Endothelial cell of umbilical vein (primary cell): ENCODE results near the gene HDAC4. TPM values are rescaled to one million over a fixed set of nuclear protein-coding genes. Genes with fewer than 3 reads are reported as not detected.

Source experiments
- BruUV-seq: library from RNA; stranded (reverse); fragments of 400-500 nt; replicated peaks from 2 replicates; lab custom pipeline; 2021; lab: Mats Ljungman, UMichigan
- CTCF ChIA-PET: fragments of 300-600, 350-600 bp; sonication (Branson Sonifier 250); formaldehyde crosslinking; loops from one replicate; lab custom pipeline; 2021; ENCODE audit warnings: antibody characterized with exemption, inconsistent platforms; lab: Charles Lee
- POLR2A ChIA-PET: fragments of 300-600, 350-600 bp; sonication (Branson Sonifier 250); formaldehyde crosslinking; loops from one replicate; lab custom pipeline; 2021; ENCODE audit warnings: antibody characterized with exemption, inconsistent platforms; lab: Charles Lee
- DNase-seq: peaks from one replicate; pipeline ENCODE4 v3.0.0-alpha.2; 2011; ENCODE audit warnings: low read depth, low spot score
- FAIRE-seq: peaks from 2 replicates; lab custom pipeline; 2011; peaks lifted over from hg19 to GRCh38; lab: Jason Lieb, UNC
- H2AFZ ChIP-seq: 2 replicates; pipeline ENCODE4 v1.6.0; 2012; ENCODE audit warnings: low read depth, low read length, control low read depth, inconsistent platforms
- H3K27ac ChIP-seq: 2 replicates; pipeline ENCODE4 v1.5.1; 2011; ENCODE audit warnings: low read depth, mild to moderate bottlenecking, control low read depth, low read length, moderate library complexity; ENCODE audit not compliant: insufficient read depth
- H3K27me3 ChIP-seq, 2 experiments: 2 replicates each; pipeline versions ENCODE4 v1.6.0 to v1.6.1; 2011; ENCODE audit warnings: low read length in 2 of 2, mixed read lengths in 1 of 2; ENCODE audit not compliant: control insufficient read depth in 2 of 2, insufficient read depth in 2 of 2
- H3K36me3 ChIP-seq, 2 experiments: 2 replicates in 1 of 2; 3 replicates in 1 of 2; pipeline ENCODE4 v1.5.1; 2011; ENCODE audit warnings: low read length in 2 of 2, mild to moderate bottlenecking in 1 of 2, moderate library complexity in 1 of 2; ENCODE audit not compliant: control insufficient read depth in 2 of 2, insufficient read depth in 2 of 2; ENCODE audit errors: extremely low read depth in 1 of 2
- H3K4me1 ChIP-seq: 3 replicates; pipeline ENCODE4 v1.5.1; 2011; ENCODE audit warnings: mild to moderate bottlenecking, low read length; ENCODE audit not compliant: control insufficient read depth, insufficient read depth; ENCODE audit errors: extremely low read depth
- H3K4me2 ChIP-seq: 2 replicates; pipeline ENCODE4 v1.6.1; 2011; ENCODE audit warnings: low read length, control low read depth, mixed read lengths; ENCODE audit not compliant: insufficient read depth
- H3K4me3 ChIP-seq, 3 experiments: fragments of 200-600 bp in 1 of 3; sonication (generic), shearing (Covaris generic) in 1 of 3; replicated peaks in 1 of 3; 2 replicates each; pipeline ENCODE4 v1.5.1; 2011 to 2016; ENCODE audit warnings: control low read depth in 3 of 3, low read length in 3 of 3, mild to moderate bottlenecking in 2 of 3, inconsistent platforms in 1 of 3, low read depth in 1 of 3, moderate library complexity in 1 of 3; ENCODE audit not compliant: insufficient read depth in 1 of 3
- H3K79me2 ChIP-seq: 2 replicates; pipeline ENCODE4 v1.6.0; 2012; ENCODE audit warnings: low read length, inconsistent platforms; ENCODE audit not compliant: control insufficient read depth, insufficient read depth
- H3K9ac ChIP-seq: replicated peaks from 2 replicates; pipeline ENCODE3; 2011; ENCODE audit warnings: low read length, control low read depth; ENCODE audit not compliant: insufficient read depth; ENCODE audit errors: extremely low read depth
- H3K9me1 ChIP-seq: replicated peaks from 3 replicates; pipeline ENCODE4 v1.6.0; 2011; ENCODE audit warnings: mild to moderate bottlenecking, low read length; ENCODE audit not compliant: control insufficient read depth, insufficient read depth; ENCODE audit errors: extremely low read depth
- H3K9me3 ChIP-seq: replicated peaks from 2 replicates; pipeline ENCODE4 v1.5.1; 2012; ENCODE audit warnings: low read length, inconsistent platforms; ENCODE audit not compliant: control insufficient read depth, insufficient read depth
- H4K20me1 ChIP-seq: replicated peaks from 2 replicates; pipeline ENCODE3; 2011; ENCODE audit warnings: mild to moderate bottlenecking, low read length; ENCODE audit not compliant: control insufficient read depth, insufficient read depth; ENCODE audit errors: extremely low read depth
- EZH2 ChIP-seq: IDR thresholded peaks from 2 replicates; pipeline ENCODE4 v1.6.1; 2012; ENCODE audit warnings: borderline replicate concordance, low read depth, mild to moderate bottlenecking, moderate library complexity, low read length, inconsistent platforms; ENCODE audit not compliant: severe bottlenecking
- FOS ChIP-seq: IDR thresholded peaks from 2 replicates; pipeline ENCODE4 v1.6.1; 2011; ENCODE audit warnings: mild to moderate bottlenecking, low read length, moderate library complexity, borderline replicate concordance; ENCODE audit not compliant: insufficient read depth
- GATA2 ChIP-seq: IDR thresholded peaks from 2 replicates; pipeline ENCODE4 v1.7.0; 2011; ENCODE audit warnings: low read depth, mild to moderate bottlenecking, moderate library complexity, mixed read lengths, low read length; ENCODE audit not compliant: insufficient read length, insufficient read depth
- JUN ChIP-seq: IDR thresholded peaks from 2 replicates; pipeline ENCODE4 v1.6.1; 2011; ENCODE audit warnings: borderline replicate concordance, low read depth; ENCODE audit not compliant: insufficient read length, insufficient read depth
- MYC ChIP-seq: IDR thresholded peaks from one replicate; pipeline ENCODE4 v1.6.1; 2011; ENCODE audit warnings: mild to moderate bottlenecking, low read depth, low read length
- POLR2A ChIP-seq: IDR thresholded peaks from 2 replicates; pipeline ENCODE4 v1.6.1; 2012; ENCODE audit warnings: low read depth, mild to moderate bottlenecking, control low read depth, low read length
- POLR2AphosphoS5 ChIP-seq: IDR thresholded peaks from 2 replicates; pipeline ENCODE4 v1.6.1; 2012; ENCODE audit warnings: low read depth, mild to moderate bottlenecking, control low read depth, low read length, moderate library complexity; ENCODE audit not compliant: insufficient read depth
- dilution Hi-C: fragments of 300-500 bp; cut with MboI; formaldehyde crosslinking; loops from one replicate; pipeline ENCODE4 v1.15.0; 2019; ENCODE audit warnings: low sequenced_read_pairs; ENCODE audit not compliant: extremely low pct_ligation_motif_present
- intact Hi-C: fragments of 100-400 bp; cut with micrococcal nuclease; formaldehyde crosslinking; loops from one replicate; pipeline ENCODE4 v1.10.0; 2022
- polyA plus RNA-seq, 4 experiments: library from polyadenylated mRNA; depleted of rRNA in 3 of 4; stranded (reverse) in 3 of 4; unstranded in 1 of 4; fragments of >200 nt; gene quantifications; 2 replicates each; pipeline versions ENCODE4 v1.2.1 to v1.2.3, GENCODE V29; 2011 to 2012; ENCODE audit warnings: missing spikeins in 1 of 4
- total RNA-seq: library from RNA; stranded (reverse); gene quantifications from 2 replicates; pipeline ENCODE4 v1.2.3, GENCODE V29; 2021
- TF ChIP-seq, protein P1 (sequence below): IDR thresholded peaks from 2 replicates; pipeline ENCODE4 v1.6.1; 2011; ENCODE audit not compliant: insufficient read depth, insufficient read length
- TF ChIP-seq, protein P2 (sequence below), 2 donors: IDR thresholded peaks; 1 replicate in 1 of 2; 2 replicates in 1 of 2; pipeline ENCODE4 v1.5.1; 2011; ENCODE audit warnings: low read length in 2 of 2, mild to moderate bottlenecking in 2 of 2, moderate library complexity in 2 of 2, control low read depth in 1 of 2, inconsistent platforms in 1 of 2, low read depth in 1 of 2; ENCODE audit not compliant: insufficient read depth in 1 of 2; ENCODE audit errors: extremely low read depth in 1 of 2

HDAC4 gene
- total and polyA plus RNA-seq, 2 donors (not counting 3 experiments of a cell fraction or from before 2014, with no cell fraction given) = 13.4 to 33.0 TPM

DNA sequence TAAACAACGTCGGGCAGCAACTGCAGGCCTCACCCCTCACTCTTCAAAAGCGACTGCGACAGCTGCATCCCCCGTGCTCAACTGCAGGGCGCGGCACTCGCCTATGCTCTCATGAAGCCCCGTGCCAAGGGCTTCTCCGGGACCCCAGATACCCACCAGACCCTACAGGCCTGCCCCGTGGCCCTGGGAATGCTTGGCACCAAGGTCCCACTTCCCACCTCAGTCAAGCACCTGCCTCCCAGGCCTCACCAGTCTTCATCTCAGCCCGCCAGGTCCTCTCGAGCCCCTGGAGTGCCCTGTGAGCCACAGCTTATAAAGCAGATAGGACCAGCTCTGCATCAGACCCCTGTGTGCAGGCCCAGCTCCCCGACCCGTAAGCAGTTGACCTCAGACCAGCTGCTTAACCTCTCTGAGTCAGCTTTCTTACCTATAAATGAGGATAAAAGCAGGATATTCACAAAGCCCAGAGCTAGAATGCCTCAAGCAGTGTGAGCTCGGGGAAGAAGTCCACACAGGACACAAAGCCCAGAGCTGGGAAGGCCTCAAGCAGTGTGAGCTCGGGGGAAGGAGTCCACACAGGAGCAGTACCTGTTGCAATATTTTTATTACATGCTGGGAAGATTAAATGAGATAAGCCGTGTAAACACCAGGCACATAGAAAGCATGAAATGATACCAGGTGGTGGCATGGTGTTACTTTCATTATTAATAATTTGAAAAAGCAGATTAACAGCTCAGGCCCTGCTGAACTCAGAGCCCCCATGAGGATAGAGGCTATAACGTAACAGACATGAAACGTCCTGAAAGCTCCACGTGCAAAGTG lies 96.9 kb downstream of the HDAC4 start:
- Histone ChIP-seq H3K4me2 (no peak overlapping the region), H3K9ac (no peak overlapping the region), H3K4me1 (no peaks in the 10 kb centered on the region), H3K36me3 (no peaks in the 10 kb centered on the region), H3K9me3 (no peaks in the 10 kb centered on the region), H3K79me2 (no peaks in the 10 kb centered on the region), H2AFZ (no peak overlapping the region), H4K20me1 (no peaks in the 10 kb centered on the region), H3K4me3 (no peak overlapping the region), H3K27ac (no peak overlapping the region), H3K9me1 (no peaks in the 10 kb centered on the region), H3K27me3 (no peaks in the 10 kb centered on the region)
- dilution Hi-C loops (no loop called here), intact Hi-C loops (no loop called here)
- DNase-seq (no peak), FAIRE-seq (no peak)
- TF ChIP-seq POLR2A (no peak), JUN (no peak), MYC (no peak), EZH2 (no peak), GATA2 (no peak), FOS (no peak), POLR2AphosphoS5 (no peak)
- TF ChIP-seq, protein P1, sequence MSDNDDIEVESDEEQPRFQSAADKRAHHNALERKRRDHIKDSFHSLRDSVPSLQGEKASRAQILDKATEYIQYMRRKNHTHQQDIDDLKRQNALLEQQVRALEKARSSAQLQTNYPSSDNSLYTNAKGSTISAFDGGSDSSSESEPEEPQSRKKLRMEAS = no peak
- TF ChIP-seq, protein P2, sequence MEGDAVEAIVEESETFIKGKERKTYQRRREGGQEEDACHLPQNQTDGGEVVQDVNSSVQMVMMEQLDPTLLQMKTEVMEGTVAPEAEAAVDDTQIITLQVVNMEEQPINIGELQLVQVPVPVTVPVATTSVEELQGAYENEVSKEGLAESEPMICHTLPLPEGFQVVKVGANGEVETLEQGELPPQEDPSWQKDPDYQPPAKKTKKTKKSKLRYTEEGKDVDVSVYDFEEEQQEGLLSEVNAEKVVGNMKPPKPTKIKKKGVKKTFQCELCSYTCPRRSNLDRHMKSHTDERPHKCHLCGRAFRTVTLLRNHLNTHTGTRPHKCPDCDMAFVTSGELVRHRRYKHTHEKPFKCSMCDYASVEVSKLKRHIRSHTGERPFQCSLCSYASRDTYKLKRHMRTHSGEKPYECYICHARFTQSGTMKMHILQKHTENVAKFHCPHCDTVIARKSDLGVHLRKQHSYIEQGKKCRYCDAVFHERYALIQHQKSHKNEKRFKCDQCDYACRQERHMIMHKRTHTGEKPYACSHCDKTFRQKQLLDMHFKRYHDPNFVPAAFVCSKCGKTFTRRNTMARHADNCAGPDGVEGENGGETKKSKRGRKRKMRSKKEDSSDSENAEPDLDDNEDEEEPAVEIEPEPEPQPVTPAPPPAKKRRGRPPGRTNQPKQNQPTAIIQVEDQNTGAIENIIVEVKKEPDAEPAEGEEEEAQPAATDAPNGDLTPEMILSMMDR (IDR thresholded peaks at IDR 0.05; ENCODE audit: extremely low read depth in 1 of 2, insufficient read depth in 1 of 2, low read depth in 1 of 2, low read length in 2 of 2) = no peak
- ChIA-PET CTCF (no interaction called here), POLR2A (interaction anchor here (0.7 kb wide), 1 partner anchor 188 kb away, joined by 3 read pairs; no protein-coding TSS in a partner anchor)
- BruUV-seq = no TSS peak
